Activated CD4-positive, CD25-positive, alpha-beta regulatory T cell (primary cell): ENCODE data around the gene ITGA6.

Experiments used
- DNase-seq, 4 experiments: peaks; one replicate each; lab custom pipeline; 2025; lab: John Stamatoyannopoulos, UW

The ITGA6 gene

DNA sequence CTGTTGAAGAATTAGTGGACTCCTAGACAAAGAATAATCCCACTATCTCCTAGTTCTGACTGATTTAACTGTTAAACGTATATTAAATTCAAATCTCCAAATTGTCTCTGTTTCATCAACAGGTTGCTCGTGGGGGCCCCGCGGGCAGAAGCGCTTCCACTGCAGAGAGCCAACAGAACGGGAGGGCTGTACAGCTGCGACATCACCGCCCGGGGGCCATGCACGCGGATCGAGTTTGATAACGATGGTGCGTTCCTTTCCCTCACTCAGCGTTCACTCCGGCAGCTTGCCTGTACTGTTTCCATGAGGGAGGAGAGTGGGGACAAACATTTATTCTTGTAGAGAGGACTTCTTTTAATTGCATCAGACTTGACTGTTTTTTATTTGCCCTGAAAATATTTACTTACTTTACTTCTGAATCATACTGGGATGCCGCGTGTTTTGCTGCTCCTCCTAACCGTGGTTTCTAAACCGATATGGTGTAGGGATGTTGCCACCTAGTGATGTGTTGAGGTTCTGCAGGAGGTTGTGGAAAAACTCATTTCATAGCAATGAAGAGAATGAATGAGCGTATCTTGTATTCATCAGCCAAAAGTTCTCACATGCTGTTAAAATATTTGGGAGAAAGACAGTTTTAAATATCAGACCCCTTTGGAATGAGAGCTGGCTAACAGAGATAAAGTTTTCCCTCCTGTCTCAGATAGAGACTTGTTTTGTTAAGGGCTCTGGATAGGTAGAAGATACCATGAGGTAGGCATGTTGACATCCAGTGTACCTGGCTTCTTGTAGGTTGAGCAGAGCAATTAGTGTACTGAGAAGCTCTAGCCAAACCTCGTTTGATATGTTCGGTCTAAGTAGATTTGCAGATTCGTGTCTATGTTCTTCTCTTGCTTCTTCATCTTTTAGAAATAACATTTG lies 38.3 kb downstream of the ITGA6 start:
- DNase-seq = peak; percentile 35 to 50 (median 46)

DNA sequence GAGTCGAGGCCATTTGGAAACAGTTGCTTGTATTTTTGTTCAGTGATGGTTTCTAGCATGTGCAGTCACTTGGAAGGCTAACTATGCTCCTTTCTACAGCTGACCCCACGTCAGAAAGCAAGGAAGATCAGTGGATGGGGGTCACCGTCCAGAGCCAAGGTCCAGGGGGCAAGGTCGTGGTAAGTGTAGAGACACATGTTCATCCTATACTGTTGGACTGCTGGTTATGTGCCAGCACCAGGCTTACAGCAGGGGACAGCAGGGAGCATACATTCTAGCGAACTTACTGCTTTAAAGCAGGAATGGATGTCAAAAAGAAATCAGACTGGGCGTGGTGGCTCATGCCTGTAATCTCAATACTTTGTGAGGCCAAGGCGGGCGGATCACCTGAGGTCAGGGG lies 40.0 kb downstream of the ITGA6 start:
- no peak for DNase-seq

DNA sequence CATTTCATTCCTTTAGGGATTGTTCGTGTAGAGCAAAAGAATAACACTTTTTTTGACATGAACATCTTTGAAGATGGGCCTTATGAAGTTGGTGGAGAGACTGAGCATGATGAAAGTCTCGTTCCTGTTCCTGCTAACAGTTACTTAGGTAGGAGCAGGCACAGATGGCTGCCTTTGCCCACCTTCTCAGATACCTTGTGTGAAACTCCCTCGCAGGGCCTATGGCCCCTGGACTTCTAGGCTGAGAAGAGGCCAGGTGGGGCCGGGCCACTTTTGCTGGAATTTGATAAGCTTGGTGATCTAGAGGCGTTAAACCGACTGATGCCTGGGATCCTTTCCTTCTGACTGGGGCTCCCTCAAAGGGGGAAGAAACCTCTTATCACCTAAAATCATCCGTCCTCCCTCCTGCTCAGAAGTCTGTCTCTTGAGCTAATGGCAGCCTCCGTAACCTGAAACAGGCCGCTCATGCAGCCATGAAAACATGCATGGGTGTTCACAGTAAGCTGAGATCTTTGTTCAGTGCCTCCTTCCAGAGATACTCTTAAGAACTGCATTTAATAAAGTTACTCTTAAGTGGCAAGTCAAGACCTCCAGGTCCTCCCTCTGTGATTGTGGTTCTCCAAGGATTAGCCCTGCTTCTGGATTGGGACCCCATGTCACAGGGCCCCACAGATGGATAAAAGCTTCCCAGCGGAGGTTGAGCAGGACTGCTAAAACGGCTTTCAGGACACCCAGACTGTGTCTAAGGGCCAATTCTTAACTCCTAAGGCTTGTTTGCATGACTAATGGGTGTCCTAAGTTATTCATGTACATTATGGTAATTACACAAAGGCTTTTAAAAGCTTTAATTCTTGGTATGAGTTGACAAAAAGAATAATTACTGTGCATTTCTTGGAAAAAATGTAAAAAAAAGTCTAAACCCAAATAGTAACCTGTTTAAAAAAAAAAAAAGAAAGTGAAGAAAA lies 43.9 kb downstream of the ITGA6 start:
- DNase-seq = no peak

DNA sequence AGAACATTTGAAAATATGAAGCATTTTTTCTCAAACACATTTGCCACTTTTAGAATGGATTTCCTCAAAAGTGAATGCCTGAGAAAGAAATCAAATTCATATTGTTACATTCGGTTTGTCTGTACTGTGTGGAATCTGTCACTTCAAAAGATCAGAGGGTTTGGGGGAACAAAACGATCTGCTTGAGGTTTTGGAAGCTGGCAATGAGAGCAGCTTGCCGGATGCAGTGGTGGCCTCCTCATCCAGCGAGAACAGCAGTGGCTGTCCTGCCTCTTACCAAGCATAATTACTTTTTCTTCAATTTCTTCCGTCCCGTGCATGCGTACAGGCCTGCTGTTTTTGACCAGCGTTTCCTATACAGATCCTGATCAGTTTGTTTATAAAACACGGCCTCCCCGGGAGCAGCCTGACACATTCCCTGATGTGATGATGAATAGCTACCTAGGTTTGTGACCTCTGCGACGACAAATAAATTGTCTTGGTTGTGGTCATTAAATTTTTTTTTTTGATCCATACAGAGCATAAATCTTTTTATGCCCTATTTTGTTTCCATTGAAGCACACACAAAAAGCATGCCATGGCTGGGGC lies 45.2 kb downstream of the ITGA6 start:
- no peak for DNase-seq

DNA sequence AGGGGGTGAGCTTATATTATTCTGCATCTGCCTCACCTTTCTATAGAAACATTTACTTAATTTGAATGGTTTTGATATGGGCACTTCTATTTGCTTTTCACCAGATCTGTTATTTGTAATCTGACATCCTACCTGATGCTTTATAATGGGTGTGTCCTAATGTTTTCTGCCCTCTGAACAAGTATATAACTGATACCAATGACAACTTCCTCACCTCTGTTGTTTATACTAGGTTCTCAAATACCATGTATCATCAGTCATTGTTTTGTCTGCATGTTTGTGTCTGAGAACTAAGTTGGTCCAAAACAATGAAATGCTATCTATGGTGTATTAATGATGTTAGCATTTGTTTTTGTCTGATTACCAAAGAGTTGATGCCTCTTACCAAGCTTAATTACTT lies 45.8 kb downstream of the ITGA6 start:
- no peak for DNase-seq

DNA sequence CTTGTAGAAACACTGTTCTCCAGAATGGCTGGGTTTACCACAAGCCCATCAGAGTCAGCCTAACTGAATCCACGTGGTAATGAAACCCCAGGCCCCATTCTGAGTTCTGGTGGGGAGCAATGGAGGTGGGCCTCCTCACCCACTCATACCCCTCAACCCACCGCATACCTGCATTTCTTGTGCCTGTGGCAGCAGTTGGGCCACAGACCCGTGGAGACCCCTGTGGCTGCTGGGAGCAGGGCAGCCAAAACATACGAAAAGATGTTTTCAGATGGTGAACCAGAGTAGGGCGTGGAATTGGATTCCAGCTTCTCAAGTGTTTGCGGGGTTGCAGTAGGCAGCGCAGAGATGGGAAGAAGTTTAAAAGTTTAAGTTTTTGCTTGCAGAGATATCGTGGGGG lies 51.0 kb downstream of the ITGA6 start:
- DNase-seq = no peak

DNA sequence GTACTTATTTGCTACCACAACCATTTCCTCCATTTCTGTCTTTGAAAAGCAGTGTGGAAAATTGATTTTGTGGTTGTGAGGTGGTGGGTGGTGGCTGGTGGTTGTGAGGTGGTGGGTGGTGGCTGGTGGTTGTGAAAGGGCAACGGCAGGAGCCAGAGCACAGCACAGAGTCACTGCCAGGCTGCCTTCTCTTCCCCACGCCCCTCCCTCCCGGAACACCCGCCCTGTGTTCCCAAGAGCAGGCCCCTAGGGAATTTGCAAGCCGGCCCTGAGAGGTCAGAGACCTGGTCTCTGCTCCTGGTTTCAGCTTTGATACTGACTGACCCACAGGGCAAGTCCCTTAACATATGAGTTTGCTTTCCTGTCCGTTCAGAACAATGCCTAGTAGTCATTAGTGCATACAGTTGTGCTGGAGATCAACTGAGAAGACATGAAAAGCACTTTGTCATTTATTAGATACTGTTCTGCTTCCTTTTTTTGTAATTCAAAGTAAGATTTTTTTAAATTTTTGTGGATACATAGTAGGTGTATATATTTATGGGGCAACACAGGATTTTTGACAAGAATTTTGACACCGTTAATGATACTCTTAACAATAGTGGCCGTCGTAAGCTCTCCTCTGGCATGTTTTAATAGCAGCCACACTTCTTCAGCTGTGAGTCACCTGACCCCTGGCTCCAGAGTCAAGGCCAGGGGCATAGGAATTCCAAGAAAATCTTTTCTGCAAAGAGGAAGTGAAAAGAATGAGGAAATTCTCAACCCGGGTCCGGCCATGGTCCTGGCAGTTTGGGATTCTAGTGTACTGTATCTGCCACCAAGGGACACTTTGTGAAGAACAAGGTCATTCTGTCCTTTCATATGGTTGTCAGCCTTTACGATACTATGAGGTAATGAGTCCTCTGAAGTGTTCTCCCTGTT lies 53.2 kb downstream of the ITGA6 start:
- no peak for DNase-seq

DNA sequence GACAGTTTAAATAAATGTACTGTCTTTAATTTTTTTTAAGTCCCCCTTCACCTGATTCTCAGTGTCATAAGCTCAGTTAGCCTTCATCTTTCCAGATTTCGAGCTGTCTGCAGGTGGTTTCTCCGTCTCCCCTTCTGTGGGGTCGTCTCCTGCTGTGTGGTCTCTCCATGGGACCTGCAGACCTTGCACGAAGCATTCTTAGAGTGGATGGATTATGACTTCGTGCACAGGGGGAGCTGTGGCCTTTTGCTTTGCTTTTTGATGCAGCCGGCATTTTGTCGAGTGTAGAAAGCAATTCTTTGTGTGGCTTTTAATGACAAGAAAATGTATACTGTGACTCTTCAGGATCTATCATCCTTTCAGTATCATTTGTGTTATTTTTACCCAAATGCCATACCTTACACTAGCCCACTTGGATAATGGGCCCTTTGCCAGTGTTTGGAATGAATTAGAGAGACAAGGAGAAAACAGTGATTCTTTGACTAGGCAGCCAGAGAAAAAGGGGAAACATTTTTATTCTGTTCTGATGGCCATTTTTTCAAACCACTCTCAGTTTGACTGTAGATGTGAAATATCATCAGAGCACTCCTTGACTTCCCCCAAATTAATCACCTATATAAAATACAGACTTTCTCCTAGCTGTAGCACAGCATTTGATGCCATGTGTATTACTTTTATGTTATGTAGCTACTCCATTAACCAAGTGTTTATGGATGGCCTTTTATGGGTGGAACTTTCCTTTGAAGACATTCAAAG lies 54.3 kb downstream of the ITGA6 start:
- no peak for DNase-seq

DNA sequence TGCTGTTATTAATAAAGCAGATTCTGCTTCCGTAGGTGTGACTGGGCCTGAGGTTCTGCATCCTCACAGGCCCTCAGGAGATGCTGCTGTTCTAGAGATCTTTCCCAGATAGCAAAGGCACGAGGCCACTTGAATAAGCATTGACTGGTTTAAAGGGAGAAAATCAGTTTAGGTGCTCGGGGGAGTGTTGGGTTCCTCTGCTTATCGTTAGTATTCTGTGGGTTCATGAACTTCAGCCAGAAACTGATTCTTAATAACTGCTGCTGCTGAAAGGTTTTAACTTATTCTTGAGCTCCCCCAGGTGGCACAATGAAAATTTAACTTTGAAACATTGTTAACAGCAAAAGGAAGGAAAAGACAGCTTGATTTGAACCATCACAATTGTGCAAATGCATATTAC lies 56.9 kb downstream of the ITGA6 start:
- DNase-seq = no peak

DNA sequence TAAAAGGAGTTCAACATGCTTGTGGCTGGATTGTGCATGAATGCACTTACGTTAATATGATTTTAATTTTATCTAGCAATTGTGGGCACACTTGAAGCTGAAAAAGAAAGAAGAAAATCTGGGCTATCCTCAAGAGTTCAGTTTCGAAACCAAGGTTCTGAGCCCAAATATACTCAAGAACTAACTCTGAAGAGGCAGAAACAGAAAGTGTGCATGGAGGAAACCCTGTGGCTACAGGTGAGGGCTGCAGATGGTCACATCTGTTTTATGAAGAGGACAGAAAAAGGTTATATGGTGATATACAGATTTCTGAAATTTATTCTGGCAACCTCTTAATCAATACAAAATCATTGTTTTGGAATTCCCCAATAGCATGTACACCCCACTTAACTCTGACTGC lies 57.3 kb downstream of the ITGA6 start:
- DNase-seq = no peak

DNA sequence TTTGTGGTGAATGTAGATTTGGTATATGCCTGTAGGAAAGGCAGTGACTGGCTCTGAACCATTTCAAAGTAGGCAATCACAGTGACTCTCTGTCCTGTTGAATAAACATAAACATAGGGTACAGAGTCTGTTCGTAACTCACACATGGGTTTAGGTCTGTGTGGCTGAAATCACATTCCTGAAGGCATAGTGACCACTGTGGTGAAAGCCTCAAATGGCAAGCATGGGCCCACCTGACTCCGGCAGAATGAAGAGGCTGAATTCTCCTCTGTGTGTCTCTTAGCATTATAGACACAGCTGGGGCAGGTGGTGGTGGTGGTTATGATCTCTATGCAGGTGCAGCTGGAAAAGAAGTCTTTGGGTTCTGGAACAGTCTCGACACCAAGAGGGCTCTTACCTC lies 61.2 kb downstream of the ITGA6 start:
- DNase-seq = no peak

DNA sequence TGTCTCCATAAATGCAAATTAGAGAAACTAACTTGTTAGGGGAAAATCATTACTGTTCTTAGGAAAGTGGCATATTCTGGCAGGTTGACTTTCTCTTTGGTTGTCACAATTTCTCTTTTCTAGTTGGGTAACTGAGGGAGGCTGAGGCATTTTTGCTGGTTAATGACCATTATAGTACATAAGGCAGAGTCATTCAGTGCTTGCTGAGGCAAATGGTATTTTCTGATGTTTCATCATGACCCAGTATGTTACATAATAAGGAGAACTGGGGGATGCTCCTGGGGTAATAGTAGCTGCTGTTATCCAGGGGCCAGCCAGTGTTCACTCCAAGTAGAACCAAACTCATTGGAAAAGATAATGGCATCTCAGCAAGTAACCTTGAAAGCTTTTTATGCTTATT lies 62.3 kb downstream of the ITGA6 start:
- no peak for DNase-seq

DNA sequence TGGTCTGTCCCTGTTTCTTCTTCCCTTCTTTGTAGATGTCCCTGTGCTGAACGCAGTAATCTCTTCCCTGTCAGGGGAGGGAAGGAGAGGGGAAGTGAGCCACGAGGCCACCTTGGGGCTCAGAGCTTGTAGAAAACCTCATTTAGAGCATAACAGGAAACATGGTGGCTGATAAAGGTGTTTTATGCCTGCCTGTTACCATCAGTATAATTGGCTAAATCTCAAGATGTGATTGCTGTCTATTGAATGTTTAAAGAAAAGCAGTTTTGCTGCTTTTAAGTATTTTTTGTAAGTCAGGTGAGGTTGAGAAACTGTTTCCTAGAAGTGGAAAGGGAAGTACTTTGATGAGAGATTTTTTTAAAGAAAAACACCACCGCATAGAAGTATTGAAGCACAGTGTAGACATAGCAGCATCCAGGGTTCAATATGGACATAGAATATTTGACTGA lies 68.8 kb downstream of the ITGA6 start:
- DNase-seq = peak in 2 of 4 experiments; percentile 26 to 37

DNA sequence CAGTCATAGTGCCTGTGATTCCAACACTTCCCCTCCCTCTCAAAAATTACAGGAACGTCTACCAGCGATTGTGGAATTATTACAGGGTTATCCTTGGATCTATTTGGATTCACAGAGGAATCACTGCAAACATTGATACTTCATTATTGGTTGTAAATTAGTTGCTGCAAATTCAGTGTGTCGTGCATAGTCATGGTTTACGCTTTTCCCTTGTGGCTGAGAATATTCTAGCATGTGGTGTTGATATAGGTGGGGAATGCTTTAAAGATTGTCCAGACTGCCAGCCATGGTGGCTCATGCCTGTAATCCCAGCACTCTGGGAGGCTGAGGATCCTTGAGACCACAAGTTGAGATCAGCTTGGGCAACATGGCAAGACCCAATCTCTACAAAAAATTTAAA lies 79.8 kb downstream of the ITGA6 start:
- no peak for DNase-seq

DNA sequence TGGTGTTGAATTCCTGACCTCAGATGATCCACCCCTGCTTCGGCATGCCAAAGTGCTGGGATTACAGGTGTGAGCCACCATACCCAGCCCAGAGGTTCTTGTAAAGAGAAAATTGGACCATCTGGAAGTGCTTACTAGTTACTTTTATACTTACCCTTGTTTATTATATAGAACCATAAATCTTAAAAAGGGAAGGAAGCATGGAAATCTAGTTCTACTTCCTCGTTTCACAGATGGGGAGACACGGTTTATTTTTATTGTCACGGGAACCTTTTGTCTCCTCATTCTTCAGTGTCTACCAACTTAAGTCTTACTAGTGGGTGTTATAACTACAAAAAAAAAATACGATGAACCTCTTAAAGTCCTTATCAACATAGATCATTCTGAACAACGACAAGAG lies 82.7 kb downstream of the ITGA6 start:
- DNase-seq = no peak

DNA sequence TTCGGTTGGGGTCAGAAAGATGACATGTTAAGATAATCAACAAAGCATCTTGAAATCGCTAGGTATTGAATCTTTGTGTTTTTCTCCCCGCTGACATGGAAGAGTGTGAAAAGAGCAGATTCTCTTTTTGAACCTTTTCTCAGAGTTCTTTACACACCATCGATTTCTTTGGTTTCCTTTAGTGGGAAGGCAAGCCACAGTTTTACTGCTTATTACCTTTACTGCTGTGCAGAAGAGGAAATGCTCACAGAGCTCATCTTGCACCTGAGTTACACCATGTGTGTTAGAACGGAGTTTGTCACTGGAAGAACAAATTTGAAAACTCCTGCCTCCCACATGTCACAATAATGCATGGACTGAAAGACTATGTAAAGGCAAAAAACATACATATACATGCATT lies 83.2 kb downstream of the ITGA6 start:
- no peak for DNase-seq

DNA sequence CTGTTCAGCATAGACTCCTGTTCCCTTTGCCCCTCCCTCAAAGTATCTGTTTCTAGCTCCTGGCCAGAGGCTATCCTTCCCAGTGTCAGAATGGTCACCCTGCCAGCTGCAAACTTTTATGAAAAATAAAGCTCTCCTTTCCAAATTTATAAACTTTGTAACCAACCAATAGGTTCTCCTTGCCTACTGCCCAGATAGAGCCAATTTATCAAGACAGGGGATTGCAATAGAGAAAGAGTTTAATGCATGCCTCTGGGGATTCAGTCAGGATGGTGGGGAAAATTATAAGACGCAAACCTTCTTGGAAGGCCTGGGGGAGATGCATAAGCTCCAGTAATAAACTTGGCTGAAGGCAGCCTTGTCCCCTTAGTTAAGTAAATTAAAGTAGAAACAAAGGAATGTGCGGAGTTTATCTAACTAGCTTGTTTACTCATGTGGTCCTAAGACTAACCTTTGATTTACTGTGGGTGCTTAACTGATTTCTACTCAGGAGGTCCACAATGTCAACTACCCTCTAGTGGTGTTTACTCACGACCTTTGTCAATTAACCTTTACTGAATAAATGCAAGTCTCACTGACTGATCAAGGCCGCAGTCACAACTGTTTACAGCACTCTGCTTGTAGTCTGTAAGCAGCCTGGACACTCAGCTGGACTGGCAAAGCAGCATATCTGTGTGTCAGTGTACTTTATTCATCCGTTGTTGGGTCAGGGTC lies 85.6 kb downstream of the ITGA6 start:
- no peak for DNase-seq

DNA sequence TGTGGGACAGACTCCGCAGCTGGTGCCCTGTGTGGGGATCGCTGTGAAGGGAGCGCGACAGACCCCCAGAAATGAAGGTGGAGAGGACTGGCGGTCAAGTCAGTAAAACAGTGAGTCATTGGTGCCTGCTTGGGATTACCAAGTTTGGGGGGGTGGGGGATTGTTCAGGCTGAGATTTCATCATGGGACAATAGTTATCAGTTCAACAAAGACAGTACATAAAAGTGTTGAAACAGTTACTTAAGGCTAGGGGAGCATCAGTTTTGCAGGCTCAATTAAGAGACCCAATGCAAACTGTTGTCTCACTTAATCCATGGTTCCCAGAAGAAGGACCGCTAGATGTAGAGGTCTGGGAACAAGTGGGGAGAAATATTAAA lies 86.1 kb downstream of the ITGA6 start:
- no peak for DNase-seq

DNA sequence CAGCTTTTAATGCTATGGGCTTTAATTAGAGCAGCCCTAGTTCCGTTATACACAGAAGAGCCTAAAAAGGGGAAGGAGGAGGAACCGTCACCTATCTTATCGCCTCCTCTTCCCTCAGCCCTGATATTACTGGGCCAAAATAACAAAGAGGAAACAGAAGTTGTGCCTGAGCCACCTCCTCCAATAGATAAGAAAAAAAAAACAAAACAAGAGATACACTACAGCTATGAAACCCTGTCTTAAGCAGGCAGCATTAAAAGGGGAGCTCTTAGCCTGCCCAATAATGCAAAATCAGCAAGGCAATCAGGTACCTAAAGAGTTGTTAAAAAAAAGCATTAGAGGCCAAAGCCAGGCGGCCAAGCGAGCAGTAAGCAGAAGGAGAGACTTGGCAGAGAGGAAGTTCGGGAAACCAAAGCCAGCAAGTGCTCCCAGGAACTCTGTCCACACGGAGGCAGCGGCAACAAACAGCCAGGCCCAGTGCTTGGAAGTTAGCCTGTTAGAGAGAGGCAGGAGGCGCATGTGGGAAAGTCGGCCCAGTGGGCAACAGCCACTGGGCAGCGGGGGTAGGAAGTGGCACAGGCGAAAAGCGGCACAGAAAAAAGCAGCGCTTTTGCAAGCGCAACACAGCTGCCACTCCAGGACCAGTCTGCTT lies 86.7 kb downstream of the ITGA6 start:
- no peak for DNase-seq
